B cell (primary cell): Measurements from ENCODE around the gene COL3A1. TPM values are rescaled to one million over a fixed set of nuclear protein-coding genes. Genes with fewer than 3 reads are reported as not detected.

ENCODE experiments used
- ATAC-seq: fragments of 200-7000 bp; cut with Tn5 transposase; one replicate; pipeline ENCODE4 v1.10.0; 2021; ENCODE audit warnings: low read depth, mild to moderate bottlenecking, moderate number of reproducible peaks, moderate library complexity
- CTCF ChIA-PET: fragments of 350-600 bp; sonication (Branson Sonifier 250); formaldehyde crosslinking; loops from one replicate; lab custom pipeline; 2021; ENCODE audit warnings: antibody characterized with exemption, inconsistent platforms; lab: Charles Lee
- POLR2A ChIA-PET: fragments of 350-600 bp; sonication (Branson Sonifier 250); formaldehyde crosslinking; loops from one replicate; lab custom pipeline; 2021; ENCODE audit warnings: antibody characterized with exemption; lab: Charles Lee
- DNase-seq: peaks from one replicate; pipeline ENCODE4 v3.0.0; 2013
- H2AFZ ChIP-seq: 2 replicates; pipeline ENCODE4 v1.6.1; 2012; ENCODE audit warnings: mild to moderate bottlenecking, low read depth, low read length; ENCODE audit not compliant: insufficient read depth, poor library complexity, severe bottlenecking
- H3K27ac ChIP-seq, 2 donors: 1 replicate in 1 of 2; 2 replicates in 1 of 2; pipeline ENCODE4 v1.5.1; 2012 to 2013; ENCODE audit warnings: low read length in 2 of 2, mild to moderate bottlenecking in 2 of 2, moderate library complexity in 1 of 2
- H3K27me3 ChIP-seq, 4 experiments: fragments of 200-600 bp in 1 of 4; sonication (generic) in 1 of 4; replicated peaks in 1 of 4; 1 replicate in 2 of 4; 2 replicates in 2 of 4; pipeline versions ENCODE4 v1.6.1 to v1.7.0; 2013 to 2016; ENCODE audit warnings: low read length in 3 of 4, mild to moderate bottlenecking in 2 of 4, mixed read lengths in 1 of 4, moderate library complexity in 1 of 4; ENCODE audit not compliant: insufficient read depth in 4 of 4, control insufficient read depth in 3 of 4; ENCODE audit errors: control extremely low read depth in 1 of 4
- H3K36me3 ChIP-seq, 2 experiments: replicated peaks in 1 of 2; 1 replicate in 1 of 2; 2 replicates in 1 of 2; pipeline versions ENCODE4 v1.6.1 to v1.7.1; 2013; ENCODE audit warnings: low read length in 1 of 2; ENCODE audit not compliant: insufficient read depth in 2 of 2, control insufficient read depth in 1 of 2; ENCODE audit errors: control extremely low read depth in 1 of 2, extremely low read depth in 1 of 2
- H3K4me1 ChIP-seq, 2 donors: fragments of 200-600 bp in 1 of 2; sonication (generic) in 1 of 2; 1 replicate in 1 of 2; 2 replicates in 1 of 2; pipeline versions ENCODE4 v1.5.1 to v1.6.1; 2013 to 2017; ENCODE audit warnings: low read length in 2 of 2; ENCODE audit not compliant: control insufficient read depth in 2 of 2, insufficient read depth in 2 of 2
- H3K4me2 ChIP-seq: replicated peaks from 2 replicates; pipeline ENCODE3; 2012; ENCODE audit warnings: mild to moderate bottlenecking, low read depth, low read length; ENCODE audit not compliant: poor library complexity, severe bottlenecking
- H3K4me3 ChIP-seq, 5 experiments: fragments of 200-600 bp in 1 of 5; sonication (generic) in 1 of 5; 1 replicate in 3 of 5; 2 replicates in 2 of 5; pipeline versions ENCODE4 v1.5.1 to v1.7.0; 2011 to 2016; ENCODE audit warnings: low read length in 4 of 5, mild to moderate bottlenecking in 4 of 5, low read depth in 2 of 5, control low read depth in 1 of 5, moderate library complexity in 1 of 5; ENCODE audit not compliant: insufficient read depth in 1 of 5; ENCODE audit errors: control extremely low read depth in 1 of 5, extremely low read depth in 1 of 5
- H3K79me2 ChIP-seq: fragments of 200-600 bp; sonication (generic); one replicate; pipeline ENCODE4 v1.6.0; 2016; ENCODE audit warnings: low read length; ENCODE audit not compliant: control insufficient read depth, insufficient read depth
- H3K9ac ChIP-seq: fragments of 200-600 bp; sonication (generic); 2 replicates; pipeline ENCODE4 v1.6.1; 2017; ENCODE audit warnings: mild to moderate bottlenecking, low read length, moderate library complexity
- H3K9me3 ChIP-seq, 3 donors: one replicate each; pipeline versions ENCODE4 v1.6.1 to v1.7.1; 2013; ENCODE audit warnings: low read length in 2 of 3; ENCODE audit not compliant: control insufficient read depth in 2 of 3, insufficient read depth in 1 of 3; ENCODE audit errors: control extremely low read depth in 1 of 3
- H4K20me1 ChIP-seq: 2 replicates; pipeline ENCODE4 v1.6.0; 2012; ENCODE audit warnings: mild to moderate bottlenecking, low read length; ENCODE audit not compliant: insufficient read depth, control insufficient read depth, poor library complexity, severe bottlenecking
- H3K27ac Mint-ChIP-seq: one replicate; pipeline ENCODE4 v1.8.0; 2021; ENCODE audit warnings: mixed read lengths
- H3K27me3 Mint-ChIP-seq: one replicate; pipeline ENCODE4 v1.8.0; 2021; ENCODE audit warnings: mixed read lengths
- H3K4me1 Mint-ChIP-seq: one replicate; pipeline ENCODE4 v1.8.0; 2021; ENCODE audit warnings: mixed read lengths
- H3K4me3 Mint-ChIP-seq: one replicate; pipeline ENCODE4 v1.8.0; 2021; ENCODE audit warnings: mixed read lengths
- H3K9me3 Mint-ChIP-seq: one replicate; pipeline ENCODE4 v1.8.0; 2022; ENCODE audit warnings: mixed read lengths; ENCODE audit not compliant: insufficient read depth
- CTCF ChIP-seq: fragments of 200-600 bp; IDR thresholded peaks from one replicate; pipeline ENCODE4 v1.8.0; 2022; ENCODE audit warnings: antibody characterized with exemption, mild to moderate bottlenecking
- EZH2 ChIP-seq: IDR thresholded peaks from 2 replicates; pipeline ENCODE4 v1.6.1; 2012; ENCODE audit warnings: borderline replicate concordance, low read depth, mild to moderate bottlenecking, moderate library complexity, low read length; ENCODE audit not compliant: insufficient read depth, poor library complexity, severe bottlenecking
- intact Hi-C: fragments of 100-400 bp; cut with micrococcal nuclease; formaldehyde crosslinking; loops from one replicate; pipeline ENCODE4 v1.10.0; 2022
- polyA plus RNA-seq: library from polyadenylated mRNA; depleted of rRNA; stranded (reverse); fragments of >200 nt; gene quantifications from 2 replicates; pipeline ENCODE4 v1.2.3, GENCODE V29; 2012
- total RNA-seq, 2 donors: library from RNA; stranded (reverse); fragments of 120-200 nt in 1 of 2; gene quantifications; 1 replicate in 1 of 2; 2 replicates in 1 of 2; pipeline versions ENCODE4 v1.2.3 to v1.2.4, GENCODE V29; 2013 to 2022

The COL3A1 gene
- total and polyA plus RNA-seq, 2 donors (not counting 1 experiment from before 2014, with no cell fraction given), result not detected

- Histone ChIP-seq H3K27me3 (no peaks in the 10 kb centered on the region), H4K20me1 (no peaks in the 10 kb centered on the region), H2AFZ (no peak overlapping the region), H3K79me2 (no peaks in the 10 kb centered on the region), H3K9ac (no peak overlapping the region), H3K9me3 (no peaks in the 10 kb centered on the region), H3K27ac (no peak overlapping the region), H3K4me3 (no peak overlapping the region), H3K36me3 (no peaks in the 10 kb centered on the region), H3K4me1 (no peaks in the 10 kb centered on the region), H3K4me2 (no peak overlapping the region)
- no peak for DNase-seq
- Mint-ChIP-seq H3K4me3 (no peak overlapping the region), H3K9me3 (no peaks in the 10 kb centered on the region), H3K4me1 (no peaks in the 10 kb centered on the region), H3K27me3 (no peaks in the 10 kb centered on the region), H3K27ac (no peak overlapping the region)
- no peak for ATAC-seq
- CTCF ChIA-PET, result no interaction called here
- POLR2A ChIA-PET, result no interaction called here
- TF ChIP-seq CTCF, result no peak
- TF ChIP-seq EZH2, result no peak
- intact Hi-C loops, result no loop called here
These were observed 42.2 kb downstream of the COL3A1 start for GRCh38 chr2:189016311-189016861.

- Mint-ChIP-seq H3K9me3 (no peaks in the 10 kb centered on the region), H3K4me3 (no peak overlapping the region), H3K4me1 (no peaks in the 10 kb centered on the region), H3K27me3 (no peaks in the 10 kb centered on the region), H3K27ac (no peak overlapping the region)
- Histone ChIP-seq H2AFZ (no peak overlapping the region), H3K4me2 (no peak overlapping the region), H3K4me3 (no peak overlapping the region), H3K9me3 (no peaks in the 10 kb centered on the region), H3K79me2 (no peaks in the 10 kb centered on the region), H4K20me1 (no peaks in the 10 kb centered on the region), H3K36me3 (no peaks in the 10 kb centered on the region), H3K9ac (no peak overlapping the region), H3K27ac (no peak overlapping the region), H3K27me3 (no peaks in the 10 kb centered on the region), H3K4me1 (no peaks in the 10 kb centered on the region)
- DNase-seq (no peak), ATAC-seq (no peak)
- POLR2A ChIA-PET, result no interaction called here
- CTCF ChIA-PET, result no interaction called here
- intact Hi-C loops, result no loop called here
- TF ChIP-seq CTCF, result no peak
- TF ChIP-seq EZH2, result no peak
These were observed 44.5 kb downstream of the COL3A1 start for GRCh38 chr2:189018631-189019030.
